HG03439 (cell line): ENCODE results near the gene GABRA5.
"Not testable (repeated sequence)": the region's sequence is repeated elsewhere in the genome, so short reads cannot be mapped to it uniquely, and the experiment has no call there.

ENCODE experiments used
- ATAC-seq: cut with Tn5 transposase; IDR thresholded peaks from one replicate; pipeline ENCODE4 v1.9.1; 2021; ENCODE audit warnings: mild to moderate bottlenecking, moderate library complexity; ENCODE audit not compliant: unreplicated experiment

Gene GABRA5

DNA sequence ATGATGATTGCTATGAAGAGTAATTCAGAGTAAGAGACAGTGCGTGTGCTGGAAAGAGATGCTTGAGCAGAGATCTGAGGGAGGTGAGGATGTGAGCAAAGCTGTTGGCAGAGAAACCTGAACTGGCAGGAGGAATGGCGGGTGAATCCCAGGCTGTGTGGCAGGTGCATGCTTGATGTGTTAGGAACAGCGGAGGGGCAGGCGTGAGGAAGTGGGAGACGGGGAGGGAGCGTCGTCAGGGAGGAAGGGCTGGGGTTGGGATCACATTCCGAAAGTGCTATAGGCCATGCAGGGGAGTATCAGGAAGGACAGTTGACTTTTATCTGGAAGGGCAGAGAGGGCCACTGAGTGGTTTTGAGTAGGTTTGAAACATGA lies 8.6 kb downstream of the GABRA5 start:
- no peak for ATAC-seq

DNA sequence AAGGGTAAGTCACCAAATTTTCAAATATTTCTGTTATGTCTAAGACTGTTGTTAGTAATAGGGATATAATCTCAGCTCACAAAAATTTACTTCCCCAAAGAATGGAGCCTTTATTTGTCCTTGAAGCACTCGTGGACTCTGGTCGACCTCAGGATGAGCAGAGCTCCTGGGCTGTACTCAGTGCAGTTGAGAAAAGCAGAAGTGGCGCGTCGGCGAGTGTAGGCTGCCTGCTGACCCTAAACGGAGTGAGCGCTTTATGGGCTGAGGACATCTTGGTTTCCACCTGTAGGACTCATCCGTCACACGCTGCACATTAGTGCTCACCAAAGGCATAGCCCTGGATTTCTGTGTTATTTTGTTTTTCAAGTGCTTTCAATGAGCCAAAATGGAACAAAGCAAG lies 11.0 kb downstream of the GABRA5 start:
- no peak for ATAC-seq

DNA sequence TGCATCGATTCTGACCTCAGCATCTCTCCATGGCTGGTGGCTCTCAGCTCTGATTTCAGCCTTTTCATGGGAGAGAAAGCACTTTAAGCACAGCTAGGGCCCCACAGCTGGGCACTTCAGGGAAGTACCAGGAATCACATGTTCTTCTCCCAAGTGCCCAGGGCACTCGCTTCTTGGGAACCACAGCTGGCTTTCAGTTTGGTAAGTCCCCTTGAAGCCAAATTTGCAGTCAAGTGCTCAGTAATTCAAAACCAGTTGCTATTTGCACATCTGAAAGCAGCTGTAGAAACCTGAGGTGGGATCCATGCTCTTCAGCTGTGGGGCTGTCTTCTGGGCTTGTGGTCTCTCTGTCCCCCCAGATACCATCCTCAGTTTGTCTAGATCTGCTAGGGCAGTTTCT lies 12.8 kb downstream of the GABRA5 start:
- ATAC-seq = no peak

DNA sequence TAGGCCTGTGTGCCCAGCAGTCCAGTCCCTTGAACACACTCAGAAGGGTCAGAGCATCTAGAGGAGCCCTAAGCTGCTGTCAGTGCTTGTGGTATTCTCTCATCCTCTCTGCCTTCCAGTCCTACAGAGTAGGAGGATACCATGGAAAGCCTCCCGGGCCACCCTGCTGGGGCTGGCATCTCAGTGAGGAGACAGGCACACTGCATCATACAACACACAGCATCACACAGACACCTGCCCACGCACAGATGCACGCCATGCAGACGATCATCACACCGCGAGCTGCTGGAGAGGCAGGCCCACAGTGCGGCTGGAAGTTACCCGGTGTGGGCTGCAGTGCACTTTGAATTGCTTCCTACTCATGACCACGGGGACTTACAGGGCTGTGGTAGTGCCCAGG lies 15.2 kb downstream of the GABRA5 start:
- ATAC-seq = no peak

DNA sequence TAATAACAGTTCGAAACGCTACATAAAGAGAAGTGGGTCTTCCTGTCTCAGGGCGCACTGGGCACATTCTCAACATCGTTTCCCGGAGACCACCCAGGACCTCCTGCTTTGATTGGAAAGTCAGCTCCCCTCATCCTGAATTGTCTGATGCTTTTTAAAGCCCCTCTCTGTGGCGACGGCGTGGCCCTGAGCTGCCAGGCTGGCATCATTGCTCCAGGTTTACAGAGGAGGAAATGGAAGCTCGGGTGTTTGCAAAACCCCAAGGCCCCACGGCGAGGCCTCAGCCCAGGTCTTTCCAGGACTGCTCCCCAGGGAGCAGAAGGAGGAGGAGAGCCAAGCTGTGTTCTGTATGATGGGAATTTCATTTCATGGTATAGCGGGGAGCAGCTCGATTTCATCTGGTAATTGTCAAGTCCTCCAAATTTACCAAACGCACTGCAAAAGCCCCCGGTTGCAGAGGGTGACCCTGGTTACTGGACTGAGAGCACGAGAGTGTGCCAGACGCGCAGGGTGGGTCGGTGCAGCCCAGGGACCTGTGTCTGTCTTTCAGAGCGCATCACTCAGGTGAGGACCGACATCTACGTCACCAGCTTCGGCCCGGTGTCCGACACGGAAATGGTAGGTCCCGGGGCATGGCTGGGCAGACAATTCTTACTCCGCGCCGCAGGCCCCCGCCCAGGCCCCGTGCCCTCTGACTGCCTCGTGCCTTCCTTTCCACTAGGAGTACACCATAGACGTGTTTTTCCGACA lies 15.9 kb downstream of the GABRA5 start:
- no peak for ATAC-seq

- no peak for ATAC-seq
Measured at GRCh38 chr15:26883466-26883865, 16.6 kb downstream of the GABRA5 start.

DNA sequence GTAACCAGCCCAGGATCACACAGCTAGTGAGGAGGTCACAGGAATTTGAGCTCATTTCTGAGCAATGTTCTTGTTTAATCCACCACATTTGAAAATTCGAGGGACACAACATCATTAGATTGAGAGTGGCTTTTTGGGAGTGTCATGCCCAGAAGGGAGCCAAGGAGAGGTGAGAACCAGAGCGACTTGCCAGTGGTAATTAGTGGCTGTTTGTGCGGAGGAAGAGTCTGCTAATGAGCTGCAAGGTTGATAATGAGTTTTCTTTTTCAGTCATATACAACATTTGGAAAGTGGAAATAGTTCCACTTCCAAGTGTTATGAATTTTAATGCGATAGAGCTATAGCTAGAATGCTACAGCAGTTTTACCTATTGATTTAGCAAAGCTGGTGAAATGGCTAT lies 19.7 kb downstream of the GABRA5 start:
- ATAC-seq = no peak

DNA sequence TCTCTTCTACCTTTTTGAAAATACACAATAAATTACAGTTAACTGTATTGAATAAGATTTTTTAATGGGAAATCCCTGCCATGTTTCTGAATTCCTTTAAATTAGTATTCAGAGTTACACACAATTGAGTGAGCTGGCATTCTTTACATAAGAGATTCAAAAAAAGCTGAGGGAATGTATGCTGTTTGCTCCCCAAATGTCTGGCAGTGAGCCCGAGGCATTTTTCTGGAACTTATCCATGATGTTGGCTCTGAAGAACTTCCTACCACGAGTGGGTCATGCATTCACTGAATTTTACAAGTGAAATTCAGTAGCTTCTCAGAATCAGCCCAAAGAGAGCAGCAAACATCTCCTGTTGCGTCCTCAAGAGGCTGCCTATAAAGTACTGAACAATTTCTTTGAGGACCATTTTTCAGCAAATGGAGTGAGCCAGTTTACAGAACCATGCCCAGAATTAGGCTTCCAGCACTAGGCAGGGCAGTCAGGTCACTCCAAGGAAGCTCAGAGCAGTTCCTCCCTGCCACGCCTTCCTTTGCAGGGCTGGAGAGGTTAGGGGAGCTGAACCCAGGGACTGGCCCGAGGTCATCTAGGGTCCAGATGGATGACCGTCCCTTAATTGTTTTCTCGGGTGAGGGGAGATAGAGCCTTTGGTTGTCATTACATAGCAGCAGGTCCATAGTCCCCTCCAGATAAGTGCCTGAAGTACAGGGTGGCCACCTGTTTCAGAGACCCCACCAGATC lies 21.2 kb downstream of the GABRA5 start:
- ATAC-seq = no peak

GRCh38 chr15:26888761-26889160 lies 21.9 kb downstream of the GABRA5 start:
- no peak for ATAC-seq

GRCh38 chr15:26889298-26889898 lies 22.5 kb downstream of the GABRA5 start:
- ATAC-seq = no peak

- ATAC-seq = no peak
Measured at GRCh38 chr15:26890451-26890850, 23.6 kb downstream of the GABRA5 start.

DNA sequence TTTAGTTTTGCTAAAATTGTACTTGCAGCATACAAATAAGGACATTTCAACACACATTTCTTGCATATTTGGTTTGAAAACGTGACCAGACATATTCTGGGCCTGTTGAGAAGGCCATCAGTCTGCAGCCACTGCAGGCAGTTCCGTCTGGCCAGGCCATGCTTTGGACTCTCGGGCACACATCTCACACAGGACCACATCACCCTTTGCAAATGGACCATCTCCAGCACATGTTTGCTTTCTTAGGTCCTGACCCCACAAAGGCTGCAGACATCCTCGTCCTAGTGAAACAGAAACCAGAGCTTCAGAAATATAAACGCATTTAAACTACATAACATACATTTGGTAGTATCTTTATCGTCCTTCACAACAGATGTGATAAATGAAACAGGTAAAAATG lies 24.1 kb downstream of the GABRA5 start:
- no peak for ATAC-seq

DNA sequence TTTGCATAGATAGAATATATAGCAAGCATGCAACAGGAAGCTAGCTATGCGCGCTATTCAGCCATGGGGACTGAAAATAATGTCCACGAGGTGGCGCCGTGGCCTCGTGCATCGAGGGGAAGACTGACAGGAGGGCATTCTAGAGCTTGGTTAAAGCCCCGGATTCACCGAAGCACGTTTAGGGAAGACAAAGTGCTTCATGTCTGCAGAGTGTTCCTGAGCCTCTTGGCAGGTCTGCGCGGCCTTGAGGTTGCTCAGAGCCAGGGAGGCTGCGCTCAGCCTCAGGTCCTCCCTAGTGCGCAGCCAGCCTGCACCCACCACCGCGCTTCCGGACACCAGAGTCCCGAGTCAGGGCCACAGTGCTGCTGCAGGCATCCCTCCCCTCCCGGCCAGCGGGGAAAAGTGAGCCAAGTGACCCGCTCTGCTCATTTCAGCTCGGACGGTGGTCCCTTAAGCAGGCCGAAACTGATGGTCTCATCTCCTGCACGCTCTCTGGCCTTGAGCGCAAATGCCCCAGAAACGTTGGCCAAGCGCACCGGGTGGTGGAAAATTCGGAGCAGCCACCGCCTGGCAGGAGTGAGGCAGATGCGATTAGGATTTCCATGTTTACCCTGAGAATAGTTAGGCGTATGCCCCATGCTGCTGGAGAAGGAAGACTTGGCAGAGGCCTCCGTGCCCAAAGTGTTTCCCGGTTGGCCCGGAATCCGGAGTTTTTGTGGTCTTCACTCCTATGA lies 24.8 kb downstream of the GABRA5 start:
- no peak for ATAC-seq

- no peak for ATAC-seq
Measured at GRCh38 chr15:26892182-26892518, 25.3 kb downstream of the GABRA5 start.

- no peak for ATAC-seq
Measured at GRCh38 chr15:26892678-26893077, 25.8 kb downstream of the GABRA5 start.

DNA sequence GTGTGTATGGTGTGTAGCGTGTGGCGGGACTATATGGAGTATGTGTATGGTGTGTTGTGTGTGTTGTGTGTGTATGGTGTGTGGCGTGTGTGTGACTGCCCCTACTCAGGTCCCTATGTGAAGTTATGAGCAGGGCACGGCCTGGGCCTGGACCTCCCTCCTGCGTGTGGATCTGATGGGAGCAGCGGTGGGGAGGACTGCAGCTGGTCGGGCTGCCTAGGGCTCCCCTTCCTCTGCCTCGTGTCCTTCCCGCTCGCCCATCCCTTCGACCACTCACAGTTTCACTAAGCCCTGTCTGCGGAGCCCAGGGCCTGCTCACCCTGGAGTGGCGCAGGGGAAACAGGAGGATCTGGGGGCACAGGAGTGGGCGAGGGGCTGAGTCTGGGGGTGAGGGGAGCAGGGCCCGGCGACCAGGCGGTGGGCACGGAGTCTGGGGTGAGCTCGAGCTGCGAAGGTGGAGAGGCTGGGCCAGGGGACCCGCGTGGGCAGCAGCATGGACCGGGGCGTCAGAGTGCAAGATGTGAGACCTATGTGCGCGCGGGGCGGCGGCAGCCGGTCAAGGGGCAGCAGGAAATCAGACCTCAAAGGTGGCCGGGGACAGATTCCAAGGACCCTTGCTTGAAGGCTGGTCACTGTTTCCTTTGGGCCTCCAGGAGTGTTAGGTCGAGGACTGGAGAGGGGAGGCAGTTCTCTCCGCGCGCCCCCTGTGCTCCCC lies 26.6 kb downstream of the GABRA5 start:
- no peak for ATAC-seq

GRCh38 chr15:26894181-26894580 lies 27.3 kb downstream of the GABRA5 start:
- no peak for ATAC-seq

- not testable (repeated sequence) for ATAC-seq
Measured at GRCh38 chr15:26895346-26895745, 28.5 kb downstream of the GABRA5 start.

DNA sequence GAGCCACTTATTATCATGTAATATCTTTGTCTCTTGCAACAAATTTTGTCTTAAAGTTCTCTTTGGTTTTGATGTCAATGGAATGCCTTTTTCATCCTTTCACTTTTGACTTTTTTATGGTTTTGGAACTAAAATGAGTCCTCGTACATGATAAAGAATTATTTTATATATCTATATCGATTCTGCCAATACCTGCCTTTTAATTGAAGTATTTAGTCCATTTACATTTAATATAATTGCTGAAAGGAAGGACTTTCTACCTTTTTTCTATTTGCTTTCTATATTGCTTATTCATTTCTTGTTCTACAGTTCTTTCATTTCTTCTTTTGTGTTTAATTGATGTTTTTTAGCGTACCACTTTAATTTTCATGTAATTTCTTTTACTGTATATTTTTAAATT lies 32.8 kb downstream of the GABRA5 start:
- no peak for ATAC-seq

DNA sequence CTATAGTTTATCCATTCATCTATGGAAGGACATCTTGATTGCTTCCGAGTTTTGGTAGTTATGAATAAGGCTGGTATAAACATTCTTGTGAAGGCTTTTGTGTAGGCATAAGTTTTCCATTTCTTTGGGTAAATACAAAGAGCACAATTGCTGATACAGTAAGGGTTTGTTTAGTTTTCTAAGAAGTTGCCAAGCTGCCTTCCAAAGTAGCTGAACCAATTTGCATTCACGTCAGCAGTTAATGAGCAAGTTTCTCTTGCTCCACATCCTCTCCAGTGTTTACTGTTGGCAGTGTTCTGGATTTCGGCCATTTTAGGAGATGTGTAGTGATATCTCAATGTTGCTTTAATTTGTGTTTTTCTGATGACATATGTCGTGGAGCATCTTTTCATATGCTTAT lies 34.2 kb downstream of the GABRA5 start:
- no peak for ATAC-seq

DNA sequence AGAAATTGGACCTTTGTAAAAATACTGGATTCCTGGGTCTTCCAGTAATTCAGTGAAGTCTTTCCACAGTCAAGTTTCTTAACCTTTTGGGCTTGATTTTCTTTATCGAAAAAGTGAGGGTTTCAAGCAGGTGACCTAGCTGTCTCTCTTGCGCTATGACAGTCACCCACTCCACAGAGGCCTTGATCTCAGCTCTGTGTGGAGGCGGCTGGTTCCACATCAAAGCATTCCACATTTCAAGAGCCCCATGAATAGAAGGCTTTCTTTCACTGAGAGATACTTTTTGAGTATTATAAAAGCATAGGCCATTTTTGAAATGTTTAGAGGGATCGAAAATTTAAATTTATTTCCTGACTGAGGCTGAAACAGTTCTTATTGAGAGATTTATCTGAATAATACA lies 43.9 kb downstream of the GABRA5 start:
- no peak for ATAC-seq
